Activated CD4-positive, alpha-beta memory T cell treated with anti-CD3 and anti-CD28 coated beads for 36 hours (primary cell): ENCODE results near the gene MAPK13. TPM values are rescaled to one million over a fixed set of nuclear protein-coding genes. Genes with fewer than 3 reads are reported as not detected.

ENCODE experiments used
- CTCF ChIA-PET: fragments of 350-600 bp; sonication (Branson Sonifier 250); formaldehyde crosslinking; loops from one replicate; lab custom pipeline; 2021; ENCODE audit warnings: antibody characterized with exemption, inconsistent platforms; lab: Charles Lee
- POLR2A ChIA-PET: fragments of 350-600 bp; sonication (Branson Sonifier 250); formaldehyde crosslinking; loops from one replicate; lab custom pipeline; 2021; ENCODE audit warnings: antibody characterized with exemption; lab: Charles Lee
- DNase-seq: peaks from one replicate; pipeline ENCODE4 v3.0.0-alpha.2; 2020
- H3K27ac Mint-ChIP-seq: one replicate; pipeline ENCODE4 v1.8.0; 2021; ENCODE audit warnings: mixed read lengths
- H3K27me3 Mint-ChIP-seq: one replicate; pipeline ENCODE4 v1.8.0; 2021; ENCODE audit warnings: mixed read lengths
- H3K36me3 Mint-ChIP-seq: one replicate; pipeline ENCODE4 v1.8.0; 2021; ENCODE audit warnings: mixed read lengths
- H3K4me1 Mint-ChIP-seq: one replicate; pipeline ENCODE4 v1.8.0; 2021; ENCODE audit warnings: low read depth, mixed read lengths
- H3K4me3 Mint-ChIP-seq: one replicate; pipeline ENCODE4 v1.8.0; 2021; ENCODE audit warnings: mild to moderate bottlenecking, mixed read lengths
- H3K9me3 Mint-ChIP-seq: one replicate; pipeline ENCODE4 v1.8.0; 2021; ENCODE audit warnings: mixed read lengths
- intact Hi-C: fragments of 100-400 bp; cut with micrococcal nuclease; formaldehyde crosslinking; loops from one replicate; pipeline ENCODE4 v1.15.1; 2023
- total RNA-seq, 2 experiments: library from RNA; stranded (reverse); gene quantifications; one replicate each; pipeline ENCODE4 v1.2.3, GENCODE V29; 2021

The MAPK13 gene
- total RNA-seq, 2 experiments from 2014 or later = 61.0 to 65.0 TPM

DNA sequence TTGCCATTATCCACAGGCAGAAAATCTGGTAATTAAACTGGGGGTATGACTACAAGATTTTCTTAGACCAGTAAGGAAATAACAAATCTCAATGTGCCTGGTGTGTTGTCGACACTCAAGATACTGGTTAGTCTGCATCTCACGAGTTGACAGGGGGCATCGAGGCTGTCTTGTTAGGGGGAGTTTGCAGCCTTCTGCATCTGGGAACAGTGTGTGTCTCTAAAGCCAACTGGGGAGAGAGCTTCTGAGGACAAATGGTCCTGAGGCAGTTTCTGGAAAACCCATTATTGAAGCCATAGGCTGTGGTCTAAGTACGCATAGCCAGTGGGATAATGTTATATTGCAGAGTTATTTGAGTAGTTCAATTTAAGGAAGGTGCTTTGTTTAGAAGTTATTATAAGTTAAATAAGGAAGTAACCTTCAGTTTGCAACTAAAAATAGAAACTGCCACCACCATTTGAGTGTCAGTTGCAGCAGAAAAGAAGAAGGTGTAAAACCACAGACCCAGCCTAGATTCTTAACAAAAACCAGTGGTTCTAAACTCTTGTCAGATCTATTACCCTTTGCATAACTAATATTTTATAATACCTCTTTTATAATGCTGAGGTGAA, 15.4 kb upstream of the MAPK13 start:
- Mint-ChIP-seq H3K27me3 (no peaks in the 10 kb centered on the region), H3K27ac (peak overlapping the region; percentile 77), H3K4me1 (peaks cover 64% of the 10 kb centered on the region), H3K36me3 (peaks cover 14% of the 10 kb centered on the region), H3K9me3 (no peaks in the 10 kb centered on the region), H3K4me3 (no peak overlapping the region)
- CTCF ChIA-PET = interaction anchor here (1.0 to 4.3 kb wide), 4 partner anchors 12 to 226 kb away, joined by 3 to 21 read pairs (median 4); partner anchors contain the start of gene MAPK14
- POLR2A ChIA-PET = no interaction called here
- intact Hi-C loops = no loop called here
- no peak for DNase-seq

GRCh38 chr6:36115412-36115811, 14.9 kb upstream of the MAPK13 start:
- DNase-seq = no peak
- H3K4me3 Mint-ChIP-seq = no peak overlapping the region
- intact Hi-C loops = no loop called here
- POLR2A ChIA-PET = interaction anchor here (0.7 to 1.1 kb wide), 2 partner anchors 9 to 16 kb away, joined by 4 to 6 read pairs; partner anchors contain the start of gene MAPK13
- peaks cover 9% of the 10 kb centered on the region for H3K36me3 Mint-ChIP-seq
- H3K27ac Mint-ChIP-seq = no peak overlapping the region
- CTCF ChIA-PET = interaction anchor here (0.7 to 1.2 kb wide), 3 partner anchors 13 to 225 kb away, joined by 3 to 4 read pairs (median 3); no protein-coding TSS in a partner anchor
- peaks cover 65% of the 10 kb centered on the region for H3K4me1 Mint-ChIP-seq
- H3K9me3 Mint-ChIP-seq = no peaks in the 10 kb centered on the region
- H3K27me3 Mint-ChIP-seq = no peaks in the 10 kb centered on the region

DNA sequence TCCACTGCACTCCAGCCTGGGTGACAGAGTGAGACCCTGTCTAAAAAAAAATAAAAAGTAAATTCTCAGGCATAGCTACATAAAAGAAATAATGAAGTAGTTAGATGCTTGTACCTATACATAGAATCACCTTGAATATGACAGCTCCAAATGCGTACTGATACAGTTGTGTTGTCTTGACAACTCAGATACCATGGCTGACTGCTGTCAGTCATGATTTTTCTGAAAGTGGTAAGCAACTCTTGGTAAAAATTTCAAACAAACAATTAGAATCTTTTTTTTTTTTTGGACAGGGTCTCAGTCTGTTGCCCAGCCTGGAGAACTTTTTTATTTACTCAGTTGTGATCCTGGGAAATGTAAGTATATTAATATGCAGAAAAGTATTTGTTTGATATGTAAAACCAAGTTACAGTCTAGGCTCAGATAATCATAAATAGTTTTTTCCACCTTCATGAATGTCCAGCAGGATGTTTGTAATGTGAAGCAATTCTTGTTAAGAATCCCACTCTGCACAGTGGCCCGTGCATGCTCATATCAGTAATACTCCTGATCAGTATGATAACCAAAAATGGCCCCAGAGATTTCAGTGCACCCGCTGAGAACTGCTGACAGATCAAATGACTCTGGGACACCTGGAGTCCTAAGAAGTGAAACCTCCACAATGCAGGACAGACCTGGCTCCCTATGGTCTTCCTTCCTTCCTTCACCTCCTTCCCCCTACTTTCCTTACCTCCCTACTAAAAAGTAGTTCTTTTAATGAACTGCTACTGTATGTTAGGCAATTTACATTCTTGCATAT, 14.0 kb upstream of the MAPK13 start:
- H3K27me3 Mint-ChIP-seq = no peaks in the 10 kb centered on the region
- H3K4me3 Mint-ChIP-seq = no peak overlapping the region
- no peaks in the 10 kb centered on the region for H3K9me3 Mint-ChIP-seq
- ChIA-PET POLR2A (interaction anchor here (0.7 to 1.1 kb wide), 2 partner anchors 10 to 15 kb away, joined by 4 to 6 read pairs; partner anchors contain the start of gene MAPK13), CTCF (interaction anchor here (0.7 to 1.2 kb wide), 3 partner anchors 14 to 224 kb away, joined by 3 to 4 read pairs (median 3); no protein-coding TSS in a partner anchor)
- no peak for DNase-seq
- peaks cover 9% of the 10 kb centered on the region for H3K36me3 Mint-ChIP-seq
- intact Hi-C loops = no loop called here
- H3K4me1 Mint-ChIP-seq = peaks cover 73% of the 10 kb centered on the region
- H3K27ac Mint-ChIP-seq = no peak overlapping the region

- H3K9me3 Mint-ChIP-seq = no peaks in the 10 kb centered on the region
- intact Hi-C loops = no loop called here
- CTCF ChIA-PET = interaction anchor here (0.6 to 1.1 kb wide), 2 partner anchors 20 to 23 kb away, joined by 3 read pairs; no protein-coding TSS in a partner anchor
- H3K4me3 Mint-ChIP-seq = no peak overlapping the region
- no peaks in the 10 kb centered on the region for H3K27me3 Mint-ChIP-seq
- POLR2A ChIA-PET = interaction anchor here (5.5 kb wide), 1 partner anchor 89 kb away, joined by 47 read pairs; the partner anchor contains the start of gene MAPK14
- peaks cover 6% of the 10 kb centered on the region for H3K36me3 Mint-ChIP-seq
- H3K27ac Mint-ChIP-seq = peak overlapping the region; percentile 3
- DNase-seq = no peak
- H3K4me1 Mint-ChIP-seq = peaks cover 80% of the 10 kb centered on the region
Measured at GRCh38 chr6:36116943-36117342, 13.4 kb upstream of the MAPK13 start.

GRCh38 chr6:36117658-36118549, 12.4 kb upstream of the MAPK13 start:
- intact Hi-C loops = loop anchor here (1.0 kb wide), 1 partner anchor 18 kb away; no protein-coding TSS in a partner anchor
- H3K4me1 Mint-ChIP-seq = peaks cover 90% of the 10 kb centered on the region
- no peak overlapping the region for H3K4me3 Mint-ChIP-seq
- CTCF ChIA-PET = interaction anchor here (1.1 kb wide), 1 partner anchor 23 kb away, joined by 3 read pairs; no protein-coding TSS in a partner anchor
- H3K36me3 Mint-ChIP-seq = peaks cover 6% of the 10 kb centered on the region
- H3K27ac Mint-ChIP-seq = peak overlapping the region; percentile 62
- no peaks in the 10 kb centered on the region for H3K9me3 Mint-ChIP-seq
- no peak for DNase-seq
- no peaks in the 10 kb centered on the region for H3K27me3 Mint-ChIP-seq
- POLR2A ChIA-PET = interaction anchor here (1.4 to 5.5 kb wide), 3 partner anchors 11 to 90 kb away, joined by 3 to 47 read pairs (median 5); partner anchors contain the start of gene MAPK14

GRCh38 chr6:36118550-36119107, 11.7 kb upstream of the MAPK13 start:
- intact Hi-C loops = loop anchor here (1.0 kb wide), 1 partner anchor 18 kb away; no protein-coding TSS in a partner anchor
- peak; percentile 84 for DNase-seq
- H3K36me3 Mint-ChIP-seq = peaks cover 6% of the 10 kb centered on the region
- H3K9me3 Mint-ChIP-seq = no peaks in the 10 kb centered on the region
- no peaks in the 10 kb centered on the region for H3K27me3 Mint-ChIP-seq
- peaks cover 93% of the 10 kb centered on the region for H3K4me1 Mint-ChIP-seq
- CTCF ChIA-PET = interaction anchor here (1.1 to 1.5 kb wide), 2 partner anchors 21 to 24 kb away, joined by 3 to 6 read pairs; no protein-coding TSS in a partner anchor
- POLR2A ChIA-PET = interaction anchor here (0.8 to 5.5 kb wide), 4 partner anchors 11 to 90 kb away, joined by 3 to 47 read pairs (median 4); partner anchors contain the start of gene MAPK14
- no peak overlapping the region for H3K4me3 Mint-ChIP-seq
- peak overlapping the region; percentile 62 for H3K27ac Mint-ChIP-seq

- Mint-ChIP-seq H3K27ac (peak overlapping the region; percentile 62), H3K36me3 (peaks cover 6% of the 10 kb centered on the region), H3K27me3 (no peaks in the 10 kb centered on the region), H3K4me1 (peaks cover 92% of the 10 kb centered on the region), H3K4me3 (no peak overlapping the region), H3K9me3 (no peaks in the 10 kb centered on the region)
- ChIA-PET CTCF (interaction anchor here (1.1 to 1.5 kb wide), 2 partner anchors 22 to 24 kb away, joined by 3 to 6 read pairs; no protein-coding TSS in a partner anchor), POLR2A (interaction anchor here (0.8 to 5.5 kb wide), 4 partner anchors 10 to 91 kb away, joined by 3 to 47 read pairs (median 4); partner anchors contain the start of gene MAPK14)
- intact Hi-C loops = no loop called here
- DNase-seq = no peak
Measured at GRCh38 chr6:36119209-36119608, 11.1 kb upstream of the MAPK13 start.

- intact Hi-C loops = loop anchor here (1.0 to 10.0 kb wide), 8 partner anchors 11 to 1885 kb away; partner anchors contain the start of genes HMGA1, KCTD20, MAPK14 and PXT1
- DNase-seq = no peak
- Mint-ChIP-seq H3K4me3 (peak overlapping the region; percentile 72), H3K36me3 (peaks cover 6% of the 10 kb centered on the region), H3K27ac (peak overlapping the region; percentile 100), H3K27me3 (no peaks in the 10 kb centered on the region), H3K9me3 (no peaks in the 10 kb centered on the region), H3K4me1 (peaks cover 88% of the 10 kb centered on the region)
- ChIA-PET POLR2A (interaction anchor here (0.9 to 5.5 kb wide), 5 partner anchors 11 to 92 kb away, joined by 3 to 71 read pairs (median 7); partner anchors contain the start of genes BRPF3, MAPK13 and MAPK14), CTCF (interaction anchor here (0.9 to 4.2 kb wide), 9 partner anchors 10 to 182 kb away, joined by 3 to 36 read pairs (median 6); partner anchors contain the start of gene MAPK14)
Measured at GRCh38 chr6:36120018-36120417, 10.3 kb upstream of the MAPK13 start.

- ChIA-PET POLR2A (interaction anchor here (0.9 to 5.5 kb wide), 5 partner anchors 11 to 92 kb away, joined by 3 to 71 read pairs (median 7); partner anchors contain the start of genes BRPF3, MAPK13 and MAPK14), CTCF (interaction anchor here (0.9 to 4.2 kb wide), 14 partner anchors 8 to 238 kb away, joined by 3 to 36 read pairs (median 4); partner anchors contain the start of gene MAPK14)
- Mint-ChIP-seq H3K9me3 (no peaks in the 10 kb centered on the region), H3K27me3 (no peaks in the 10 kb centered on the region), H3K36me3 (peaks cover 6% of the 10 kb centered on the region), H3K4me3 (peak overlapping the region; percentile 72), H3K27ac (peak overlapping the region; percentile 100), H3K4me1 (peaks cover 82% of the 10 kb centered on the region)
- intact Hi-C loops = loop anchor here (1.0 to 10.0 kb wide), 8 partner anchors 11 to 1886 kb away; partner anchors contain the start of genes HMGA1, KCTD20, MAPK14 and PXT1
- DNase-seq = peak; percentile 87
Measured at GRCh38 chr6:36120539-36120938, 9.8 kb upstream of the MAPK13 start.
